SIG-M5 treated with dmso at 0.1 percent for 504 hours (cell line): Measurements from ENCODE around the gene MEX3C.
A peak's percentile ranks its signal among the peaks of the same experiment; 100 is the strongest.

Experiments
- DNase-seq: peaks from one replicate; lab custom pipeline; 2025; ENCODE audit not compliant: unreplicated experiment; lab: John Stamatoyannopoulos, UW

MEX3C gene

GRCh38 chr18:51197661-51198424, at the start of gene MEX3C:
TSS of gene MEX3C (minus strand) at chr18:51197681. CDS start at chr18:51197320, 361 bp downstream.
- peak; percentile 97 for DNase-seq

GRCh38 chr18:51241226-51241625, 43.7 kb upstream of the MEX3C start:
- no peak for DNase-seq

- DNase-seq: peak; percentile 38
These were observed 38.7 kb upstream of the MEX3C start for GRCh38 chr18:51236225-51236624.

- no peak for DNase-seq
These were observed 37.7 kb upstream of the MEX3C start for GRCh38 chr18:51235009-51235789.

- no peak for DNase-seq
These were observed 36.9 kb upstream of the MEX3C start for GRCh38 chr18:51234117-51235008.

GRCh38 chr18:51229328-51229727, 31.8 kb upstream of the MEX3C start:
- DNase-seq: no peak

GRCh38 chr18:51227660-51228059, 30.2 kb upstream of the MEX3C start:
- DNase-seq: no peak

GRCh38 chr18:51226587-51227350, 29.3 kb upstream of the MEX3C start:
- DNase-seq: no peak

- no peak for DNase-seq
These were observed 28.6 kb upstream of the MEX3C start for GRCh38 chr18:51226068-51226467.

GRCh38 chr18:51212606-51213005, 15.1 kb upstream of the MEX3C start:
- no peak for DNase-seq

- peak; percentile 99 for DNase-seq
These were observed 14.1 kb upstream of the MEX3C start for GRCh38 chr18:51211552-51211951.

GRCh38 chr18:51196811-51197660, 445 bp downstream of the MEX3C start:
- DNase-seq: peak; percentile 51

GRCh38 chr18:51196118-51196810, 1.2 kb downstream of the MEX3C start:
- DNase-seq: no peak

- DNase-seq: peak; percentile 76
These were observed 1.9 kb downstream of the MEX3C start for GRCh38 chr18:51195451-51196117.

- DNase-seq: no peak
These were observed 2.4 kb downstream of the MEX3C start for GRCh38 chr18:51195086-51195450.

GRCh38 chr18:51194604-51195003, 2.9 kb downstream of the MEX3C start:
- no peak for DNase-seq

- DNase-seq: no peak
These were observed 3.7 kb downstream of the MEX3C start for GRCh38 chr18:51193621-51194287.

GRCh38 chr18:51192696-51193095, 4.8 kb downstream of the MEX3C start:
- DNase-seq: no peak
